Brain pericyte (primary cell): ENCODE measurements around the gene ZNF681.
"Not testable (repeated sequence)": the region's sequence is repeated elsewhere in the genome, so short reads cannot be mapped to it uniquely, and the experiment has no call there.

ENCODE experiments used
- DNase-seq: peaks from one replicate; pipeline ENCODE4 v3.0.0-alpha.2; 2012; ENCODE audit warnings: low read depth, low spot score

Gene ZNF681

DNA sequence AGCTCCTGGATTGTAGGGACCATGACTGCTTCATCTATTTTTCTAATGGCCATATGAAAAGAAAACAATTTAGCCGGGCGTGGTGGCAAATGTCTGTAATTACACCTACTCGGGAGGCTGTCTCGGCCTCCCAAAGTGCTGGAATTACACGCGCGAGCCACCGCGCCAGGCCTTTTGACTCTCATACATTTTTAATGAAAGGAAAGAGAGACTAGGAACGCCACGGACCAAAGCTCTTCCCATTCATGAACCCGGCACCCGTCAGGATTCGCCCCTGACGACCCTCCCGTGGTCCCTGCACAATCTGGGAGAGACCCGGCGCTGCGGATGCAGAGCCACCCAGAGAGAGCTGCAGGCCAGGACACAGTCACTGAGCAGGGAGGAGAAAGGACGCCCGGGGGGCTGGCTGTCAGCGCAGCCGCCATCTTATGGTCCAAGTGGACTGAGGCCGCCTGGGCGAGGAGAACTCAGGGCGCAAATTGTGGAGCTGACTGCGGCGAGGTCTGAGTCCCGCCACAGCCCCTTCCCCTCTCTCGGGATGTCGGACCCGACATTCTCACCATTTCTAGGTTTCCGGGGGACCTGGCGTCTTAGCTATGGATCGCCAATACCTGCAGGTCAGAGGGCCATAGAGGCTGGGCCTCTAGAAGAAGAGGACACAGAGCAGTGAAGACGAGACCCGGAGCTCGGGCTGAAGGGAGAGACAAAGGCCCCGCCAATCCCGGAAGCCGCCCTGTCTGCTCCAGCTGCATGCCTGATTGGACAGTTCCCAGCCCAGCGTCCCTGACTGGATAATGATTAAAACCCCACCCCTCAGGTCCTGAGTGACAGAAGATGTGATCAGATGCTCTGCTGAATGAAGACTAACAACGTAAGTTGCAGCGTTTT, at the start of gene ZNF681:
Gene ZNF681 (minus strand): TSS at position 705 of the 888 bp plus-strand sequence. CDS start 142 bp downstream, at position 563.
- DNase-seq = peak; percentile 57

DNA sequence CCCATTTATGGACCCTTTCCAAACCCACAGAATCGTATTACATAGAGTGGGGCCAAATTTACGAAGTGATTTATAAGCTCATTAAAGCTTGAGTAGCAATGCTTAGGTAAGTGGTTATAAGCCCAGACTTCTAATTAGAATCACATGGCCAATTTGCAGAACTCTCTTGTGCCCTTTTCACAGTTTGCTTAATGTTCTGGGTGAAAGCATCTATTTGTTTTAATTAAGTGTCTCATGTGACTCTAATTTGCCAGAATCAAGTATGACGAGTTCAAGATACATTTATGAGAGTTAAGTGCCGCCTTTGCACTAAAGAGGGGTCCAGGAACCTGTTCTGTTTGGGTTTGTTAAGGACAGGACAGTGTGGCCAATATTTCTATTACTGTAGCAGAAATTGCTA, 46.0 kb upstream of the ZNF681 start:
- DNase-seq = no peak

DNA sequence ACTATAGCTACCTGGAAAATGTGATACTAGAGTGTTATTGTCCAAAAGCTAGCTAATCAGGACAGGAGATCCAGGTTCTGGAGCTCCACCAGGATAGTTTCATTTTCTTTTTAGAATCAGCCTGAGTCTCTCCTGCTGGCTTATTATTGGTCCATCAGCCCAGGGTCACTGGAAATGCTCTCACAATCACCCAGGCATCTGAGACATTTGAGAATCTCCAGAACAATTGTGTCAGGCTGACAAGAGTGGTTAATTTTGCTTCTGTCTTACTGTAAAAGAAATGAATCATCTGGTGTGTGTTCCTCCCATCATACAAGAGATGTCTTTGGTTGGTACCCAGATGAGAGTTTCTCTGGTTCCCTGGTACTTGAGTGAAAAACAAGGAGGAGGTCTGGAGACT, 43.6 kb upstream of the ZNF681 start:
- DNase-seq = no peak

- DNase-seq = no peak
These were observed 43.1 kb upstream of the ZNF681 start for GRCh38 chr19:23801803-23802202.

DNA sequence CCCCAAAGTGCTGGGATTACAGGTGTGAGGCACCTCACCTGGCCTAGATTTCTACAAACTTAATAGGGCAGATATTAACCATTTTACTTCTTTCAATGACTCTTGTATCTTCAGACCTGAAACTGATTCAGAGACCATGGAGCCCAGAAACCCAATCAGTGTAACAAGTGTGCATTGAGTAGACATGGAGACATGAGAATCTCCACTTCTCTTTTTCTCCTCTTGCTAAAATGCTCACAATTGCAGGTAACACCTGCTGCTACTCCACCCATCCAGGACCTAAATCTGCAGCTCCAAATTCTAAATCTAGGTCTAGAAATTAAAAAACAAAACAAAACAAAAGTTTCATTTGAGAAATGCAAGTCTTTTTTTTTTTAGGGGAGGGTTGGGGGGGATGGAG, 42.2 kb upstream of the ZNF681 start:
- no peak for DNase-seq

DNA sequence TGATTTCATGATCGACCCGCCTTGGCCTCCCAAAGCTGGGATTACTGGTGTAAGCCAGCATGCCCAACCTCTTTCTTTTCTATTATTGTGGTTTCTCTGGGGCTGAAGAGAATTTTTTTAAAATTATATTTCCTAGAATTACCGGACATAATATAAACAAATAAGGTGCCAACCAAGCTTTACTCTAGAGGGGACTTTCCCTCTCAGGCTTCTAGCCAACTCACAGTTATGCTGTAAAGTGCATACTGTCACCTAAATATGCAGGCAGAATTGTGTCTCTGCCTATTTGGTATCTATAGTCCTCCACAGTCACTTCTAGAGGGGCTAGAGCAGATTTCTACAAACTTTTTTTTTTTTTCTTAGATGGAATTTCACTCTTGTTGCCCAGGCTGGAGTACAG, 41.6 kb upstream of the ZNF681 start:
- no peak for DNase-seq

- DNase-seq = no peak
These were observed 40.6 kb upstream of the ZNF681 start for GRCh38 chr19:23799321-23799720.

DNA sequence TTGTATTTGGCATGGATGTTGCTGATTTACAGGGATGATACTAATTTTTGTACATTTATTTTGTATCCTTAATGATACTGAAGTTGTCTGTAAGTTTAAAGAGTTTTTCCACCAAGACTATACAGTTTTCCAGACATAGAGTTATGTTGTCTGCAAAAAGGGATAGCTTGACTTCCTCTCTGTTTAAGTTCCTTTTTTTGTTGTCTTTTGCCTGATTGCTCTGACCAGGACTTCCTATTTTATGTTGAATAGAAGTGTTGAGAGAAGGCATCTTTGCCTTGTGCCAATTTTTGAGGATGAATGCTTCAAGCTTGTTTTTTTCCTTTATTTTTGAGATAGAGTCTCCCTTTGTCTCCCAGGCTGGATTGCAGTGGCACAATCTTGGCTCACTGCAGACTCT, 36.8 kb upstream of the ZNF681 start:
- no peak for DNase-seq

DNA sequence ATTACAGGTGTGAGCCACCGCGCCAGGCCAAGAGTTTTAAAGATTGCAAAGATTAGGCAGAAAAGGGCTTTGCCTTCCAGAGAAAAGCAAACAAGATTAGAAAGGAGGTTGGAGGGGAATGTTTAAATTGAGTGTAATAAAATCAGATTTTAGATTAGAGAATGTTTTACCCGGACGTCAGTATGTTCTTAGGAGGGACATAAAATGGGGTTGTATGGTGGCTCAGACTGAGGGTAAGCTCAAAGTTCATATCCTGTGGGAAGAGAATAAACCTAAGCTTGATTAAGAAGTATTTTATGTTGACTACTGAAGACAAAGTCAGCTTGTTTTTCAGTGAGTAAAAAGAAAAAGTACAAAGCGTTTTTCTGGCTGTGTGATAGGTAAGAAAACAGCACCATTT, 34.1 kb upstream of the ZNF681 start:
- no peak for DNase-seq

DNA sequence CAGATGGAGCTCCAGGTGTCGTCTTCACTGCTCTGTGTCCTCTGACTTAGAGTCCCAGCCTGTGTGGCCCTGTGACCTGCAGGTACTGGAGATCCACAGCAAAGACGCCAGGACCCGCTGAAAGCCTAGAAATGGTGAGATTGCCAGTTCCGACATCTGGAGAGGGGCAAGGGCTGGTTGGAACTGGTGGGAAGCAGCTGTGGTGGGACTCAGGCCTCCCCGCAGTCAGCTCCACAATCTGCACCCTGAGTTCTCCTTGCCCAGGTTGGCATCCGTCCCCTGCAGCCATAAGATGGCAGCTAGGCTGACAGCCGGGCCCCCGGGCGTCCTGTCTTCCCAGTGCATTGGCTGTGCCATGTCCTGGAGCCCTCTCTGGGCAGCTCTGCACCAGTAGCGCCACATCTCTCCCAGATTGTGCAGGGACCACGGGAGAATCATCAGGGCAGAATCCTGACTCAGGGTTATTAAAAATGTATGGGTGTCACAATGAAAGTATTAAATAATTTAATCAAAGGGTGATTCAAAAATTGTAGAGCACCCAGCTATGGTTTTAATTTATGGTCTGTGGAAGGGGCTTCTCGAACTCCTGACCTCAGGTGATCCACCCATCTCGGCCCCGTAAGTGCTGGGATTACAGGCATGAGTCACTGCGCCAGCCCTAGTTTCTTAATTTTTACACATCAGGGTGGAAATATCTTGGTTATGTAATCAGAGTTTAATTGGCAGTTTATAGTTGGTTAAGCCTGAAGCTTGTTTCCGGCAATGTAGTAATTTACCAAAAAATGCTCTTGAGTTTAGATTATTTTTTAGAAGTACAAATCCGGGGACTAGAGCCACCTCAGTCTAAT, 32.2 kb upstream of the ZNF681 start:
- no peak for DNase-seq

DNA sequence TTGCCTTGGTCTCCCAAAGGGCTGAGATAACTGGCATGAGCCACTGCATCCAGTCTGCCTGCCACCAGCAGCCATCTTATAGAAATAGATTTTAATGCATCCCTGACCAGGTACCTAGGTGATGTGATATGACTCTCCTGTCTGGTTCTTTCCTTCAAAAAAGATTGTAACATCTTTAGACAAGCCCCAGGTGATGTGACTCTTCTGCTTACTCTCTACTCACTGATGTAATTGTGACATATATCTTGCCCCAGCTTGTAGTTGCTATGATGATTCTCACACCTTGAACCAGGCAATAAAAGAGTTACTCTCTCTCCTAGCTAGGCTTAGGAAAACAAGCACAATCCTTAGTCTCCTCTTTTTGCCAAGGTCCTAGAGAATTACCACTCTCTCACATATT, 30.6 kb upstream of the ZNF681 start:
- no peak for DNase-seq

DNA sequence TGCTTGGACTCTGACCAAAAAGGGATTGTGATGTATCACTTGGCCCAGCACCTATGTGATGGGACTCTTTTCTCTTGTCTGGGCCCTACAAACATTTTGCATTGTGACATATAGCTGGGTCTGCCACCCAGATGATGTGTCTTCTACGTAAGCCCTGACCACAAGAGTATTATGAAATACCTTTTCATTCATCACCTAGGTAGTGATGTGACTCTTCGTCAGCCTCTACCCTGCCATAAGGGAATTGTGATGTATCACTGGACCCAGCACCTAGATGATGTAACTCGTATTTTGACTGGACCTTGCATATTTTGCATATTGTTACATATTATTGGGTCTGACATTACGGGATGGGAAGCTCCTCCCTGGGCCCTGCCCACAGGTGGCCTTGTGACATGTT, 29.7 kb upstream of the ZNF681 start:
- DNase-seq = no peak

DNA sequence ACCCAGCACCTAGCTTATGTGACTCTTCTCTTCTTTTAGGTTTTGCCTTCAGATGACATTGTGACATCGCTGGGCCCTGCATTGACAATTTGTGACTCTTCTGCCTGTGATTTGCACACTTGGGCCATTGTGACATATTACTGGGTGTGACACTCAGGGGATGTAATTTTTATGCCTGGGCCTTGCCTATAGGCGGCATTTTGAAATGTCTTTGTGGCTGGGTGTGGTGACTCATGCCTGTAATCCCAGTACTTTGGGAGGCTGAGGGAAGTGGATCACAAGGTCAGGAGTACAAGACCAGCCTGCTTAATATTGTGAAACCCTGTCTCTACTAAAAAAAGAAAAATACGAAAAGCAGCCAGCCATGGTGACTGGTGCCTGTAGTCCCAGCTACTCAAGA, 28.4 kb upstream of the ZNF681 start:
- DNase-seq = no peak

GRCh38 chr19:23785982-23786381, 27.3 kb upstream of the ZNF681 start:
- no peak for DNase-seq

- no peak for DNase-seq
These were observed 25.6 kb upstream of the ZNF681 start for GRCh38 chr19:23784274-23784673.

GRCh38 chr19:23783636-23784035, 24.9 kb upstream of the ZNF681 start:
- DNase-seq = no peak

DNA sequence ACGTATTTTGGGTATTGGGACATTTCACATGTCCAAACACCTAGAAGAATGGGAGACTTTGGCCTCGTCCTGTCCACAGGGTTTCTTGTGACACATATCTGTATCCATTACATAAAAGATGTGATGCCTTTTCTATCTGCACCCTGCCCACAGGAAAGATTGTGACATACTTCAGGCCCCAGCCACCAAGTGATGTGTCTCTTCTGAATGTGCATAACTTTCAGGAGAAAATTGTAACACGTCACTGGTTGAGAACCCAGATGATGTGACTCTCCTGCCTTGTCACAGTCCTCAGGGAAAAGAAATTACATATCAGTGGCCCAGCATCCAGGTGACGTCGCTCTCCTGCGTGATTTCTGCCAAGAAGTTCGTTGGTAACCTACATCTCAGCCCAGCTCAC, 21.0 kb upstream of the ZNF681 start:
- DNase-seq = no peak

GRCh38 chr19:23778566-23778965, 19.9 kb upstream of the ZNF681 start:
- DNase-seq = no peak

DNA sequence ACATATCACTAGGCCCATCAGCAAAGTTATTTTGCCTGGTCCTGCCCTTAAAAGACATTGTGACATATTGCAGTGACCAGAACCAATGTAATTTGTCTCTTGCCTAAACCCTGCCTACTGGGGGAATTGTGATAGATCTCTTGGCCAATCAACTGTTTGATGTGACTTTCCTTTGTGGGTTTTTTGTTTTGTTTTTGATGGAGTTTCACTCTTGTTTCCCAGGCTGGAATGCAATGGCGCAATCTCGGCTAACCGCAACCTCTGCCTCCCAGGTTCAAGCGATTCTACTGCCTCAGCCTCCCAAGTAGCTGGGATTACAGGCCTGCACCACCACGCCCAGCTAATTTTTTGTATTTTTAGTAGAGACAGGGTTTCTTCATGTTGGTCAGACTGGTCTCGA, 19.3 kb upstream of the ZNF681 start:
- DNase-seq = not testable (repeated sequence)

DNA sequence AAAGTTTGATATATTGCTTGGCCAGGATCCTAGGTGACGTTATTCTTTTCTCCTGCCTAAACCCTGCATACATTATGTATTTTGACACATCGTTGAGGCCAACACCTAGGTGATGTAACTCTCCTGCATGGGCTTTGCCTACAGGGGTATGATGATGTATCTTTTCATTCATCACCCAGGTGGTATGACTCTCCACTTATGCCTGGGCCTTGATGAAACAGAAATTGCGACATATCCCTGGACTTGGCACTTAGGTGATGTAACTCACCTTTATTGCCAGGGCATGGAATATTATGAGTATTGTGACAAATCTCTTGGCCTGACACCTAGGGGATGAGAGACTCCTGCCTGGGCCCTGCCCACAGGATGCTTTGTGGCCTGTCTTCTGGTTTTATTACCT, 18.5 kb upstream of the ZNF681 start:
- no peak for DNase-seq

DNA sequence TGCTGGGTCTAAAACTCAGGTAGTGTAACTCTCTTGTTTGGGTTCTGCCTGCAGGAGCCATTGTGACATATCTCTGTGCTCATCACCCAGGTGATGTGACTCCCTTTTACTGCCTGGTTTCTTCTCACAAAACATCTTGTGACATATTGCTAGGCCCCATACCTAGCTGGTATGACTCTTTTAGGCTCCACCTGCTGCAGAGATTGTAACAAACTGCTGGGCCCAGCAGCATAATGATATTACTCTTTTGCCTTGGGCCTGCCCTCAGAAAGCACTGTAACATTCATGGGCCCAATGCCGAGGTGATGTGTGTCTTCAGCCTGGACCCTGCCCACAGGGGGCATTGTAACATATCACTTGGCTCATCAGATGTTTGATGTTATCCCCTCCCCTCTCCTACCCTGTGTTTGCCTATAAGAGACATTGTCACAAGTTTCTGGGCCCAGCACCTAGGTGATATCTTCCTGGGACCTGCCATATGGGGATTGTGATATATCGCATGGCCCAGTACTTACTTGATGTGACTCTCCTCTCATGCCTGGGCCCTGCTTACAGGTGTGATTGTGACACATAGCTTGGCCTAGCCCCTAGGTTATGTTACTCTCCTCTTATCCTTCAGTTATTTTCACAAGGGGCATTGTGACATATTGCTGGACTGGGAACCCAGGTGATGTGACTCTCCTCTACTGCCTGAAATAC, 18.0 kb upstream of the ZNF681 start:
- no peak for DNase-seq

DNA sequence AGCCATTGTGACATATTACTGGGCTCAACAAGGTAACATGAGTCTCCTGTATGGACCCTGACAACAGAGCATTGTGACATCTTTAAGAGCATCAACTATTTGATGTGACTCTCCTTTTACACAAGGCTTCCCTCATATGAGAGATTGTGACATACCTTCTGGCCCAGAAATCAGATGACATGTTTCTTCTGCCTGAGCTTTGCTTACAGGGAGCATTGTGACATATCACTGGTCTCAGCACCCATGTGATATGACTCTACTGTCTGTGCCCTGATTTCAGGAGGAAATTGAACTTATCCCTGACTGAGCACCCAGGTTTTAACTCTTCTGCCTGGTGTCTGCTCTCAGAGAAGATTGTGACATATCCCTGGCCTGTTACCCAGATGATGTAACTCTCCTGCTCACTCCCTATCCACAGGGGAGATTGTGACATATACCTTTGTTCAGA, 15.9 kb upstream of the ZNF681 start:
- no peak for DNase-seq
